Stimulated activated naive B cell treated with anti-CD40 and anti-IgM and Interleukin-4, amounts not matched to agents 10 μg/mL and 1 μg/mL and 100 μg/mL, for 72 hours (primary cell): ENCODE measurements around the gene GRIN2A.

ENCODE experiments used
- ATAC-seq, 2 donors: fragments of 150-1000 bp; cut with Tn5 transposase; replicated peaks; 2 replicates each; pipeline ENCODE4 v1.10.0; 2021; ENCODE audit warnings: moderate library complexity in 1 of 2
- DNase-seq: peaks from one replicate; pipeline ENCODE4 v3.0.0; 2021
- H3K27ac Mint-ChIP-seq: one replicate; pipeline ENCODE4 v1.8.0; 2022; ENCODE audit warnings: mild to moderate bottlenecking, mixed read lengths
- H3K27me3 Mint-ChIP-seq, 2 donors: one replicate each; pipeline ENCODE4 v1.8.0; 2022; ENCODE audit warnings: mixed read lengths in 2 of 2
- H3K36me3 Mint-ChIP-seq, 2 donors: one replicate each; pipeline ENCODE4 v1.8.0; 2022; ENCODE audit warnings: mixed read lengths in 2 of 2, mild to moderate bottlenecking in 1 of 2
- H3K4me1 Mint-ChIP-seq, 2 donors: one replicate each; pipeline ENCODE4 v1.8.0; 2022; ENCODE audit warnings: mixed read lengths in 2 of 2, mild to moderate bottlenecking in 1 of 2
- H3K4me3 Mint-ChIP-seq, 2 donors: one replicate each; pipeline ENCODE4 v1.8.0; 2022; ENCODE audit warnings: mild to moderate bottlenecking in 2 of 2, mixed read lengths in 2 of 2, moderate library complexity in 1 of 2
- H3K9me3 Mint-ChIP-seq, 2 donors: one replicate each; pipeline ENCODE4 v1.8.0; 2022; ENCODE audit warnings: mixed read lengths in 2 of 2, mild to moderate bottlenecking in 1 of 2

GRIN2A gene

DNA sequence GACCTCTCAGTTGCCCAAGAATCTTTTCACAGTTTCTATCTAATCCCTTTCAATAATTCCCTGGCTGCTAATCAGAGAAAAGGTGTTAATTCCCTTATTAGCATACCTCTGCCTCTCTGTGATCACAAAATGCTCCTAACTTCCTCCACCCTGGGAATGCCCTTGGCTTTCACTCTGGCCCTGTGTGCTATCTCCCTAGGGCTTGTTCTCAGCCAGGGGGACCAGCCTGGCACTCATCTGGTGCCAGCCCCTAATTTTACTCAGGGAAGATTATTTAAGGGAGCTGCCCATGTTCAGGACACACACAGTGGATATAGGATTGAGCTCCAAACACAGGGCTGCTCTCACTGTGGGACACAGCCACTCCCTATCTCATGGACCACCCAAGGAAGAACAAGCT lies 225.2 kb downstream of the GRIN2A start:
- Mint-ChIP-seq H3K27me3 (peaks cover 11 to 36% of the 10 kb centered on the region in 2 donors), H3K36me3 (no peaks in the 10 kb centered on the region), H3K9me3 (peaks cover 0 to 2% of the 10 kb centered on the region in 2 donors), H3K27ac (no peak overlapping the region), H3K4me1 (no peaks in the 10 kb centered on the region), H3K4me3 (no peak overlapping the region)
- DNase-seq, result no peak
- ATAC-seq, result no peak

DNA sequence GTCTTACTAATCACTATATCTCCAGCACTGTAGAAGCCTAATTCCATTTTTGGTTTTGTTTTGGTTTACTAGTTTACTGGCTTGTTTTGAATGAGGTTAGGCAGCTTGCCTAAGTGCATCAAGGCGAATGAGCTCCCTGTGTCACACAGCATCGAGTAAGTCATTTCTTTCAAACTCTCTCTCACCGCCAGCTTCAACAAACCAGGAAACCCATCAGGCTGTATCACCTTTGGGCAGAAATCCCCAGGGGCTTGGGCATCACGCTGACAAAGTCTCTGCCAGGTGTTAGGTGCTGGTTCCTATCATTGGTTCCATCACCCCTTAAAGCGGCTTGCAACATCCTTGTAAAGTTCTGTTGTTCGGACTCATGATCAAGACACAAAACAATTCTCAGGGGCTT lies 226.6 kb downstream of the GRIN2A start:
- no peaks in the 10 kb centered on the region for H3K9me3 Mint-ChIP-seq
- H3K36me3 Mint-ChIP-seq, result no peaks in the 10 kb centered on the region
- ATAC-seq, result no peak
- H3K4me1 Mint-ChIP-seq, result no peaks in the 10 kb centered on the region
- peaks cover 11 to 42% of the 10 kb centered on the region in 2 donors for H3K27me3 Mint-ChIP-seq
- H3K4me3 Mint-ChIP-seq, result no peak overlapping the region
- H3K27ac Mint-ChIP-seq, result no peak overlapping the region
- no peak for DNase-seq

DNA sequence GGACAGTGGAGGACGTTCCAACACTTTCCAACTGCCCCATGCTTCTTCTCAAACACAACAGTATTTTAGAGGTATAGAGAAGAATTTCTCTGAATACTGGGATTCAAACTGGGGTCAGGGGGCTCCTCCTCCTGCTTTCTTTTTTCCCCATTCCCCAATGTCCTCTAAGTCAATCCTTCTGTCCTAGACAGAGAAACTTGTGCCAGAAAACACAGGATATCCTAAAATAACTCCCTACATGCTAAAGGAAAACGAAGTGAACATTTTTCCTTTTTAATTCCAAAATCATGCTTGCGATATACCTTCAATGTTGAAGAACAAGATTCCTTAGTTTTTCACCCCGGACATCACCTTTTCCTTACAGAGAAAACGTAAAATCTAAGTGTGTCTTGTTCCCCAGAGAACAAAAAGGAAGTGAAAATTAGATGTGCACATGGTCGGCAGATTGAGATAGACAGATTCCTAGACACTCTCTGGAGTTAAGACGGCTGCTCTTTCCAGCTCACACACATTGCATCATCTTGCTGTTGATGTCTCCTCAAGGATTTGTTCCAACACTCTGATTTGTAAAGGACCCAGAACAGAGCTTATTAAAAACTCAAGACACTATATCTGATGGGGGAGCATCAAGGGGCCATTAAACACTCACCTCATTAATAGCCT lies 228.2 kb downstream of the GRIN2A start:
- DNase-seq, result no peak
- no peaks in the 10 kb centered on the region for H3K36me3 Mint-ChIP-seq
- ATAC-seq, result no peak
- peaks cover 17 to 42% of the 10 kb centered on the region in 2 donors for H3K27me3 Mint-ChIP-seq
- no peaks in the 10 kb centered on the region for H3K4me1 Mint-ChIP-seq
- no peak overlapping the region for H3K4me3 Mint-ChIP-seq
- H3K9me3 Mint-ChIP-seq, result peaks cover 2 to 3% of the 10 kb centered on the region in 2 donors
- no peak overlapping the region for H3K27ac Mint-ChIP-seq

DNA sequence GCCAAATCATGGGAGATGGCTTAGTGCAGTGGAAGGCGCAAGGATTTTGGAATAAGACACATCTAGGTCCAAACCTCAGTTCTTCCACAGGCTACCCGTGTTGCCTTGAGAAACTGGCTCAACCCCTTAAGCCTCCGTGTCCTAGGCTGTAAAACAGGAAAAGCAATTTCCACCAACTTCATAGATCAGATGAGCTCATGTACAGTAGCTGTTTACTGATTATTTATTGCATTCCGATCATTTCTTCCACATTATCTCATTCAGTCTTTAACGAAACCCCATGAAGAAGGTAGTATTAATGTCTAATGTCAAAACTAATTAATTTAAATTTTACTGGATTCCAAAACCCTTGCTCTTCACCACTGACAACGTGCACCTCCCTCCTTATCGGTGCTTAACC lies 231.6 kb downstream of the GRIN2A start:
- no peaks in the 10 kb centered on the region for H3K4me1 Mint-ChIP-seq
- peaks cover 19 to 39% of the 10 kb centered on the region in 2 donors for H3K27me3 Mint-ChIP-seq
- ATAC-seq (no peak), DNase-seq (no peak)
- H3K36me3 Mint-ChIP-seq, result no peaks in the 10 kb centered on the region
- H3K27ac Mint-ChIP-seq, result no peak overlapping the region
- no peak overlapping the region for H3K4me3 Mint-ChIP-seq
- H3K9me3 Mint-ChIP-seq, result peaks cover 2 to 3% of the 10 kb centered on the region in 2 donors

DNA sequence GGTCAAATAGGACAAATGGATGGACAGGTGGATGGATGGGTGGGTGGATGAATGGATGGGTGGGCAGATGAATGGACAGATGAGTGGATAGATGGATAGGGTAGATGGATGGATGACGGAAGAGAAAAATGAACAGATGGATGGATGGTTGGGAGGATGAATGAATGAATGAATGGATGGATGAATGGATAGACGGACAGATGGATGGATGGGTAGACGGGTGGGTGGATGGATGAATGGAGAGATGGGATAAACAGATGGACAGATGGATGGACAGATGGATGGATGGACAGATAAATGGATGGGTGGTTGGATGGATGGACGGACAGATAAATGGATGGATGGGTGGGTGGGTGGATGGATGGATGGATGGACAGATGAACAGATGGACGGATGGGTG lies 232.8 kb downstream of the GRIN2A start:
- peaks cover 27 to 42% of the 10 kb centered on the region in 2 donors for H3K27me3 Mint-ChIP-seq
- DNase-seq (no peak), ATAC-seq (no peak)
- H3K4me3 Mint-ChIP-seq, result no peak overlapping the region
- H3K4me1 Mint-ChIP-seq, result no peaks in the 10 kb centered on the region
- no peak overlapping the region for H3K27ac Mint-ChIP-seq
- no peaks in the 10 kb centered on the region for H3K36me3 Mint-ChIP-seq
- peaks cover 2 to 3% of the 10 kb centered on the region in 2 donors for H3K9me3 Mint-ChIP-seq

DNA sequence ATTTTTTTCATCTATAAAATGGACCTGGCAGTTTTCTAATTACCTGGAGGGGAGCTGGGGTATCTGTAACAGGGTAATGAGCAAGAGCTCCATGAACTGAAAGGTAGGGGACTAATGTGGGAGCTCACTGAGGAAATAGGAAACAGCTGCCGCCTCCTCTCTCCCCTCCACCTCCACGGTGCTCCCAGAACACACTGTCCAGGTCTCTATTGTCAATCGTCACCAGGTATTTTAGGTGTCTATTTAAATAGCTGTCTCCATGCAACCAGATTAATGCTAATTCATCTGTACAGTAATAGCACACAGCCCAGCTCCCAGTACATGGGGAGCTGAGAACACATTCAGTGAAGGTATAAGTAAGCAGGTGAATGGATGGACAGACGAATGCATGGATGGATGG lies 233.3 kb downstream of the GRIN2A start:
- peaks cover 2 to 3% of the 10 kb centered on the region in 2 donors for H3K9me3 Mint-ChIP-seq
- H3K27ac Mint-ChIP-seq, result no peak overlapping the region
- ATAC-seq, result no peak
- no peak for DNase-seq
- H3K4me3 Mint-ChIP-seq, result no peak overlapping the region
- H3K4me1 Mint-ChIP-seq, result no peaks in the 10 kb centered on the region
- H3K36me3 Mint-ChIP-seq, result no peaks in the 10 kb centered on the region
- H3K27me3 Mint-ChIP-seq, result peaks cover 28 to 43% of the 10 kb centered on the region in 2 donors

DNA sequence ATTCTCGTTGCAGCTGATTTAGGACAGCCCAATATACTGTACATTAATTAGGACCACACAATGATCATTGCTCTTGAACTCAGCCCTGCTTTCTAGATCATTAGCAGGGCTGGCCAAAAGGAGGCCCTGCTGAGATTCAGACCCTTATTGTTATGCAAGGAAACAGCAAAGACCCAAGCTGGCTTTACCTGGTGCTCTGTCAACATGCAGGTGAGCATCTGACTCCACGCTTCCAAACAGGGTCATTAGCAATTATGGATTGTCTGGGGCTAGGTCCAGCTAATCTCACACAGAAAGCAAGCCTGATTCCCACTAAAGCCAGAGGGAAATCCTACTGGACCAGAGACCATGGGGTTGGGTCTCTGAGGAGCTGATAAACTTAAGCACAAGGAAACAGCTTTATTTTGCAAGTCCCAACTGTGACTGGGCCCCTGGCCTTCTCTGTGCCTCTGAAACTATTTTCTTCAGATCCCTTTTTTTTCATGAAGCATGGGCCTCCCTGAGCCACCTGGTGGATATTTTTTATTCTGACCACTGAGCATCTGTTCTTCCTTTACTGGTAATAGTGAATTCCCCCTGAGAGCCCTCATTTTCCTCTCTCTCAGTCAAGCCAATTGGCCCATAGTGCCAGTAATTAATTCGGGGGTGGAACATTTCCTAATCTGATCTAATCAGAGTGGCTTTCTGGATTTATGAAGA lies 236.1 kb downstream of the GRIN2A start:
- no peak for ATAC-seq
- H3K36me3 Mint-ChIP-seq, result no peaks in the 10 kb centered on the region
- no peak for DNase-seq
- H3K4me3 Mint-ChIP-seq, result no peak overlapping the region
- H3K4me1 Mint-ChIP-seq, result no peaks in the 10 kb centered on the region
- peaks cover 2 to 3% of the 10 kb centered on the region in 2 donors for H3K9me3 Mint-ChIP-seq
- H3K27me3 Mint-ChIP-seq, result peaks cover 16 to 24% of the 10 kb centered on the region in 2 donors
- no peak overlapping the region for H3K27ac Mint-ChIP-seq

DNA sequence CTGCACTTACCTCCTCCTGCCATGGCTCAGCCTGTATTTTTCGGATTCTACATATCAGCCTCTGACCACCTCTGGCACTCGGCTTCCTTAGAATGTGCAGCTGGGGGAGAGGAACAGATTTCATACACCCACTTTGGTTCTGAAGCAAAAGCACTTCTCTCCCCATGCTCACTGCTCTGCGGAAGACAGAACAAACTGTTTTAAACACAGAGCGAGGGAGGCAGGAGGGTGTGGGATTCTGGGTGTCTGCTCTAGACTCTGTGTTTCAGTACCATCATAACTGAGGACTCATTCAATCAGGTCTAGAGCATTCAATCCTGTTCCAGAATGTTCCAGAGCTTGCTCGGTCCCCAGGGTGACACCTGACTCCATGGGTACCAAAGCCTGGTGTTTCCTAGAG lies 239.1 kb downstream of the GRIN2A start:
- Mint-ChIP-seq H3K36me3 (no peaks in the 10 kb centered on the region), H3K9me3 (no peaks in the 10 kb centered on the region), H3K4me3 (no peak overlapping the region), H3K27me3 (peaks cover 12 to 13% of the 10 kb centered on the region in 2 donors), H3K4me1 (no peaks in the 10 kb centered on the region), H3K27ac (no peak overlapping the region)
- ATAC-seq (no peak), DNase-seq (no peak)

DNA sequence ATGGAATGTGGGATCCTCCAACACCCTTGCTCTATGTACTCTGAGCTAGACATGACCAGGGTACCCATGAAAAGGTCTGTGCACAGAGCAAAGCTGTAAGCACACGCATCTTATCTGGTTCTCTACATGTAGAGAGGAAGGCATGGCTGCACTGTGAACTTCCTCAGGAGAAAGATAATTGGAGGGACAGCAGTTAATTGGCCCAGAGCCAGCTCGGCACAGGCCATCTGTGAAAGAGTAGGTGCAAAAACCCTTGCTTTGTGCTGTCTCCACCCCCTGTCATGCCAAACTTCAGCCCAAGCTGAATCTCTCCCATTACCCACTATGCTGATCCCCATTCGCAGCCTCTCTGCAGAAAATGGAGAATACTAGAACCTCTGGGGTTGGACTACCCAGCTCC lies 241.0 kb downstream of the GRIN2A start:
- Mint-ChIP-seq H3K36me3 (no peaks in the 10 kb centered on the region), H3K9me3 (no peaks in the 10 kb centered on the region), H3K27me3 (peaks cover 12 to 15% of the 10 kb centered on the region in 2 donors), H3K4me1 (no peaks in the 10 kb centered on the region), H3K4me3 (no peak overlapping the region), H3K27ac (no peak overlapping the region)
- no peak for ATAC-seq
- no peak for DNase-seq

DNA sequence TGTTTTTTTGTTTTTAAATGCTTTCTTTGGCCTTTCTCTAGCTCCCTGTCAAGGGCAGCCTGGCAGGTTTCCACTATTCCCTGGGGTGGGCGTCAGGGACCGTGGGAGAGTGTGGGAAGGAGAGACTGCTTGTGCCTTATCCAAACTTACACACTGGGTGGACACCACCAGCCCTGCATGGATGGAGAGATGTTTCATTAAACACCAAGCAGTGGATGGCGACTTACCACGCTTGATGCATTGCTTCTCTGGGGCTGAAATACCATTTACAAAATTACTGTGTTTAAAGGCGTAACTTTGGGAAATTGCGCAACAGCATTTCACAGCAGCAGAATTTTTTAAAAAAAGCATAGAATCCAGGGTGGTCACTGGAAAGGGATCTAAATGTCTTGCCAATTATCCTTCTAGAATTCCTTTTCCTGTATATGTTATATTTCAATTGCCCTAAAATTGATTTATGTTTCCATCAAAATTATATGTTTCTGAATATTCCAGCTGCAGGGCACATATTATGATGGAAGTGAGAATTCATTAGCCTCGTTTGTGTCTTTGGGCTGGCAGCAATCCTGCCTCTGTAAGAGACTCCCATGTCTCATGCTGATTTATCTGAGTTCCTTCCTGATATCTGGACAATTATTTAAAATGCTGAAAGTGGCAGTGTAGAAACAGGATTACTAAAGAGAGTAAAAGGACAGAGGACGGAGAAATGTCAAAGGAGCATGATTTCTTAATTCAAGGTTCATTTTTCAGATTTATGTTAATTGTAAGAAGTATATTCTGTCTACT lies 247.3 kb downstream of the GRIN2A start:
- Mint-ChIP-seq H3K36me3 (no peaks in the 10 kb centered on the region), H3K27ac (no peak overlapping the region), H3K27me3 (peaks cover 0 to 10% of the 10 kb centered on the region in 2 donors), H3K9me3 (no peaks in the 10 kb centered on the region), H3K4me3 (no peak overlapping the region), H3K4me1 (no peaks in the 10 kb centered on the region)
- DNase-seq (no peak), ATAC-seq (no peak)

DNA sequence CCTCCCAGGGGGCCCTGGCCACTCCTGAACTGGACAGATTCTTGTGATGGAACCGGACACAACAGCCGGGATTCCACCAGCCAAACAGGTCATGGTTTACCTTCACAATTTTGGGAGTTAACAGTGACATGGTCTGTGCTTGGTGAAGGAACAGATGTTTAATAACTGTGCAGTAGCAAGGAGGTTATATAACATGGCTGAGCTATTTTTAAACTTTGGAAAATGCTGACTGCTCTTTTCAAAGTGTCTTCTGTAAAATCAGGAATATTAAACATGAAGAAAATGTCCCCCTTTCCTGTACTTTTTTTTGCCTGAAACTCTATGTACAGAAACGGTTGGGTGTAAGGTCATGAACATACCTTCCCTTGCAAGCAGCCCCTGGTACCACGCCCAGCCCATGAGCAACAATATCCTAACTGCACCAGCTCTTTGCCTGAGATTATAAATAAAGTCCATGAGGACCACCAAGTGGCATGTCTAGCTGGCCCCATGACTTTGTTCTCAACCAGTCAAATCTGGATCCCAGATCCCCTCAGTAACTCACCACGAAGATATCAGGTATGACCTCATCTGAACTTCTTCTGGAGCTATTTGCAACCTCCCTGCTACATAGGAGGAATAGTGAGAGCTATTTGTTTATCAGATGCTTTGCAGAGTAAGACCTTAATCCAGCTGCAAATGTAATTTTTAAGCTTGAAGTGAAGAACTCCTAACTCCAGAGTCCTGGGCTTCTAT lies 249.1 kb downstream of the GRIN2A start:
- no peak for DNase-seq
- Mint-ChIP-seq H3K36me3 (no peaks in the 10 kb centered on the region), H3K27me3 (peaks cover 5 to 11% of the 10 kb centered on the region in 2 donors), H3K27ac (no peak overlapping the region), H3K9me3 (no peaks in the 10 kb centered on the region), H3K4me1 (no peaks in the 10 kb centered on the region), H3K4me3 (no peak overlapping the region)
- no peak for ATAC-seq

DNA sequence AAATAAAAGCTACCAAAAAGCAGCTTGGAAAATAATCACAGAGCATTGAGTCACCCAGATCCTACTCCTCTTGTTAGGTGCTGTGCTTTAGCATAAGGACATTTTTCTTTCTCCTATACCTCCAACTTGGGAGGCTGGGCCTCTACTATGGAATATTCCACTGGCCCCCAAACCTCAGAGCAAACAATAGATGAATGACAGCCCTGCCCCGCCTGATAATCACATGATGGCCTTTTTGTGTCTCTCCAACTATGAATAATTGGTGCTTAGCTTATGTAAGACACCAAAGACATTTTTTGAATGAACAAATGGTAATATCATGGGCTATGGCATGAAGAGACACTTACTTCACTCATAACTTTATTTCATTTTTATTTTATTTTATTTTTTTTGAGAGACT lies 250.2 kb downstream of the GRIN2A start:
- no peaks in the 10 kb centered on the region for H3K36me3 Mint-ChIP-seq
- H3K4me1 Mint-ChIP-seq, result no peaks in the 10 kb centered on the region
- no peak for DNase-seq
- no peak overlapping the region for H3K27ac Mint-ChIP-seq
- no peak overlapping the region for H3K4me3 Mint-ChIP-seq
- H3K9me3 Mint-ChIP-seq, result no peaks in the 10 kb centered on the region
- peaks cover 5 to 9% of the 10 kb centered on the region in 2 donors for H3K27me3 Mint-ChIP-seq
- ATAC-seq, result no peak

DNA sequence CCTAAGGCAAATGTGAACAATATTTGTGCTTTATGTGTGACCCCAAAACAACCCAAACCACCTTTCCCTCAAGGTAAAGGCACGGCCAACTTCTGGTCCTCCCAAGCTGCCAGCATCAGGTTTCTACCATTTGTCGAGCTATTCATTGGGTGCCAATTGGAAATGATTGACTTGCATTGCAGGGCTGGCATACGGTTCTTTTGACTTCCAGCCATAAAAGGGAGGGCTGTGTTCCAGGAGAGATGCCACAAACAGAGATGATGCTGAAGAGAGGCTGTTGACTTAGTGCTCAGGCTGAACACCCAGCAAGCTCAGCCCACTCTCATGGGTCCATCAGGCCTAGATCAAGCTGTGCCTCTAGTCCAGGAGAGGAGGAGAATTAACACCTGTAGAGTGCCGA lies 252.4 kb downstream of the GRIN2A start:
- no peak for DNase-seq
- Mint-ChIP-seq H3K9me3 (no peaks in the 10 kb centered on the region), H3K4me1 (no peaks in the 10 kb centered on the region), H3K4me3 (no peak overlapping the region), H3K27me3 (peaks cover 9 to 10% of the 10 kb centered on the region in 2 donors), H3K27ac (no peak overlapping the region), H3K36me3 (no peaks in the 10 kb centered on the region)
- no peak for ATAC-seq

DNA sequence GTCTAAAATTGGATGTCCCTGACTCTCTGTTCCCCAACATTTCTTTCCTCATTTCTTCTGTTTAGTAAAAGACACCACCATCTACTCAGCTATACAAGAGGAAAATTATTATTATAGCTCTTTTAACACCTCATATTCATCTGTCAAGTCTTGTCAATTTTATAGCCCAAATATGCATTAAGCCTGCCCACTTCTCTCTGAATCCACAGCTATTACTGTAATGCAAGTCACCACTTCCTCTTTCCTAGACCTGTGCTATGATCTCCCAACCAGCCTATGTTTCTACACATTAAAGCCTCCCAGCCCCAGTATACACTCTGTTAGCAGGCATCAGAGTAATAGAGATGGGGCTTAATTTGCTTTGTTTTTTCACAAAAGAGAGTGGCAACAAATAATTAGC lies 252.9 kb downstream of the GRIN2A start:
- no peaks in the 10 kb centered on the region for H3K4me1 Mint-ChIP-seq
- ATAC-seq (peak; percentile 82 to 83), DNase-seq (no peak)
- no peak overlapping the region for H3K27ac Mint-ChIP-seq
- H3K4me3 Mint-ChIP-seq, result no peak overlapping the region
- H3K27me3 Mint-ChIP-seq, result peaks cover 9 to 10% of the 10 kb centered on the region in 2 donors
- no peaks in the 10 kb centered on the region for H3K9me3 Mint-ChIP-seq
- no peaks in the 10 kb centered on the region for H3K36me3 Mint-ChIP-seq
